Limb (tissue), 2 donors: ENCODE results near the gene POU2AF2.
A peak's percentile ranks its signal among the peaks of the same experiment; 100 is the strongest.
"Not testable (repeated sequence)": the region's sequence is repeated elsewhere in the genome, so short reads cannot be mapped to it uniquely, and the experiment has no call there.

Experiments used
- DNase-seq, 2 donors: peaks; one replicate each; pipeline ENCODE4 v3.0.0-alpha.2; 2016; ENCODE audit errors: extremely low spot score in 2 of 2

Gene POU2AF2

GRCh38 chr11:111258046-111258445 lies 12.5 kb downstream of the POU2AF2 start:
- no peak for DNase-seq

- no peak for DNase-seq
Measured at GRCh38 chr11:111259896-111260295, 14.4 kb downstream of the POU2AF2 start.

DNA sequence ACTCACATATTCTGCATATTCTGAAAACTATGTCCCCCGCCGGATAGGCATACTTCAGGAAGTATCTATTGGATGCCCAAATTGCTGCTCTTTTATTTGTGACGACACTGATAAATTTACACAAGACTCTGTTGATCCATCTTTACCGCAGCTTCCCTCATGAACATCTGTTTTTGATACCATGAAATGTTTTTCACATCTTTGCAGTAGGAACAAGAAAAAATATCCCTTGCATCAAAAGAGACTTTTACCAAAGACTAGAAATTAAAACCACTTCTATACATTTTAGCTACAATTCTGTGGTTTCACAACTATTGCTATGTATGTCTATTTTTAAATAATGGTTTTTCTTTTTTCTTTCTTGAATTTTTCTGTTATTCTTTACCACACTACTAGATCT lies 15.3 kb downstream of the POU2AF2 start:
- DNase-seq: no peak

GRCh38 chr11:111264646-111265045 lies 19.1 kb downstream of the POU2AF2 start:
- DNase-seq: no peak

GRCh38 chr11:111265421-111265820 lies 19.9 kb downstream of the POU2AF2 start:
- no peak for DNase-seq

GRCh38 chr11:111268303-111268702 lies 22.8 kb downstream of the POU2AF2 start:
- DNase-seq: not testable (repeated sequence)

DNA sequence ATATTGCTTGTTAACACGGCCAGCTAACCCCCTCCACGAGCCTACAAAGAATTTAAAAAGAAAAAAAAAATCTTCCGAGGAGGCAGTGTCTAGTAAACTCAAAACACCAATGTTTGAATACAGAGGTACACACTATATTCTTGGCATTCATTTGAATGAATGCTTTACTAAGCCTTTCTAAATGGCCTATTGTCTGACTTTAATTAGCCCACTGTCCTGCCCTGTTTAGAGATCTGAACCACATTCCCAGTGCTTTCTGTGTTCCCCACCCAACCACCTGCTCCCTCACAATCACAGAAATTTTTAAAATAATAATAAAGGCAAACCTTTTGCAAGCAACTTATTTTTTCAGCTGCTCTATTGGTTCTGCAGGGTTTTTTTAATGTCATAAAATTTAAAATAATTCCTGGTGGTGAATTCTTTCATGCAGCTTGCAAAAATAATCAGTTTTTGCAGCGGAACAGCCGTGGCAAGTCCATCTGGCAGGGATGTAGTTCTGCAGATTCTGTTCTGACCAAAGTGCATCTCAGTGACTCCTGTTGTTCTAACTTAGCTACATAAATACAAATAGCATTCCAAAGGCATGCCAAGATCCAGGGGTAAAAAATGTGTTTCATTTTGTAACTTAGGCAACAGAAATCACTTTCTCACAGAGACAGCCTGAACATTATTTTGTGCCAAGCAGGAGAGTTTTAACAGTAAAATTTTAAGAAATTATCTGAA lies 23.8 kb downstream of the POU2AF2 start:
- peak in 1 of 2 donors; percentile 77 for DNase-seq

- no peak for DNase-seq
Measured at GRCh38 chr11:111272420-111272819, 26.9 kb downstream of the POU2AF2 start.

DNA sequence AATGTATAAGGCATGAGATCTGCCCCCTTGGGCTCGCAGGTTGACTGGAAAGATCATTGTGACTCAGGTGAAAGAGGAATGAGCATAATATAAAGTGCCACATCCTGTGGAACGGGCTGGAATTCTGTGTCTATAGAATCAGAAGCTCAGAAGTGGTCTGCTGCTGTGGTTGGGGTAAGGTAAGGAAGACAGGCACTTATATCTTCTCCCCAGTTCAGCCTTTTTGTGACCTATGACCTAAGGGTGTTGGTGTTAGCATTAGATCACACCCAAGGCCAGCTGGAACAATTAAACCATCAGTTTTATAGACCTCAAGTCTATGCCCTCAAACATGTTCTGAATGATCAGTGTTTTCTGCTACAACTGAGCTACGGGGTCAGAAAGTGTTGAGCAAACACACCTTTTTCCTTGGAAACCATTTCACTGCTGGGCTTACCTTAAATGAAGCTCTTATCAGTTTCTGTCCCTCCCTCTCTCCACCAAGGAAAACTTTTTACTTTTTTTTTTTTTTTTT lies 37.1 kb downstream of the POU2AF2 start:
- DNase-seq: no peak

DNA sequence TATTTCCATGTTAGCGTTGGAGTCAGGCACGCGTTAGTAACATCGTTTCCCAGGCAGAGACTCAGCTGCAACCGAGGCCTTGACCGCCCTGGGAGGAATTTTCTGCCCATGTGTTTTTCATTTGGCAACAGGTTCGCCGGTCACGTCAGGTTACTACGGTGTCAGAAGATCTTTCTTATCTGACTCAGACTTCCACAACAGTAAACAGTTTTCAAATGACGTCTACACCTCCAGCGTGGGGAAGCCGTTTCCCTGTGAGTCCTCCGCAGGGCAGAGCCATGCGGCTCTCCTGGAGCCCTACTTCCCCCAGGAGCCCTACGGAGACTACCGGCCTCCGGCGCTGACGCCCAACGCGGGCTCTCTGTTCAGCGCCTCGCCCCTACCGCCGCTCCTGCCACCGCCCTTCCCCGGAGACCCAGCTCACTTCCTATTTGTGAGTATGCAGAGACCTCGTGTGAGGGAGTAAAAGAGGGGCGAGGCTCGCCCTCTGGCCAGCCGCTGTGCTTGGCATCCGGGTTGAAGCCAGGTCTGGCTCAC lies 38.5 kb downstream of the POU2AF2 start:
- peak in 1 of 2 donors; percentile 46 for DNase-seq

DNA sequence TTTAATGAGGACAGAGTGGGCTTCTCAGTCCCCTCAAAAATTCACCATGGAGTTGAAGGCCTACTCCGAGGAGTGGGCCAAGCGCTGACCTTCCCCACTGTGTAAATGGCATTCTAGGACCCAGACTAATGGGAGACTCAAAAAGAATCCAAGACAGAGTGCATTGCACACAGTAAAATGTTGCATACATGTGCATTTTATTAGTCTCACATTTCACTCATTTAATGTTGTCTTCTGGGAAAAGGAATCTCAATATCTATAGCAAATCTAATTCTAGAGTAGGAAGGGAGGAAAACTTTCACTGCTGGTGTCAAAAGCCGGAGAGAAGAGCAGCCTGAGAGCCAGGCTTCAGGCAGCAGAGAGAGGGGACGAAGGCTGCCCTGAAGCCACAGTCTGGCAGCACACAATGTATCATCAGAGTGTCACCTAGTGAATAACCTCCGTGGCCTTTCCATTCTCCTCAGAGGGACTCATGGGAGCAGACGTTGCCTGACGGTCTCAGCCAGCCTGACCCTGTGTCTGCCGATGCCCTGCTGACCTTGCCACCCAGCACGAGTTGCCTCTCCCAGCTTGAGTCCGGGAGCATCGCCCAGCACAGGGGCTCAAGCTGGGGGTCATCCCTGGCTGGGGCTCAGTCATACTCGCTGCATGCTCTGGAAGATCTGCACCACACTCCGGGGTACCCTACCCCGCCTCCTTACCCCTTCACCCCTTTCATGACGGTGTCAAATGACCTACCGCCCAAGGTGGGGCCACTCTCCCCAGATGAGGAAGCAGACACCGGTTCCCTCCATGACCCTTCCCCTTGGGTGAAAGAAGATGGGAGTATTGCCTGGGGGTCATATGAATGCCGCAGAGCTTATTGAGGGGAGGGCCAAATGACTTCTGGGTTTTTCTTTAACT lies 39.9 kb downstream of the POU2AF2 start:
- no peak for DNase-seq

DNA sequence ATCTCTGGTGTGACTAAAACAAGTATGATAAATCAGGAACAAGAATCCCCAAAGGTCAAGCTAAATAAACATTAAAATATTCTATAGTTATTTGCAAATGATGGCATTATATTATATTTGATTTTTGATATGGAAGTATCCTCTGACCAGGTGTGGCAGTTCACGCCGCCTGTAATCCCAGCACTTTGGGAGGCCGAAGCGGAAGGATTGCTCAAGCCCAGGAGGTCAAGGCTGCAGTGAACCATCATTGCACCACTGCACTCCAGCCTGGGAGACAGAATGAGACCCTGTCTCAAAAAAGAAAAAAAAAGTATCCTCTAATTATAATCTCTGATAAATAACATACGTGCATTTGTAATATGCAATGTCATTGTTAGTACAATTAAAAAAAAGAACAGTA lies 46.2 kb downstream of the POU2AF2 start:
- DNase-seq: no peak

DNA sequence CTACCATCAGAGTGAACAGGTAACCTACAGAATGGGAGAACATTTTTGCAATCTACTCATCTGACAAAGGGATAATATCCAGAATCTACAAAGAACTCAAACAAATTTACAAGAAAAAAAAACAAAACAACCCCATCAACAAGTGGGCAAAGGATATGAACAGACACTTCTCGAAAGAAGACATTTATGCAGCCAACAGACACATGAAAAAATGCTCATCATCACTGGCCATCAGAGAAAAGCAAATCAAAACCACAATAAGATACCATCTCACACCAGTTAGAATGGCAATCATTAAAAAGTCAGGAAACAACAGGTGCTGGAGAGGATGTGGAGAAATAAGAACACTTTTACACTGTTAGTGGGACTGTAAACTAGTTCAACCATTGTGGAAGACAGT lies 46.9 kb downstream of the POU2AF2 start:
- not testable (repeated sequence) for DNase-seq

DNA sequence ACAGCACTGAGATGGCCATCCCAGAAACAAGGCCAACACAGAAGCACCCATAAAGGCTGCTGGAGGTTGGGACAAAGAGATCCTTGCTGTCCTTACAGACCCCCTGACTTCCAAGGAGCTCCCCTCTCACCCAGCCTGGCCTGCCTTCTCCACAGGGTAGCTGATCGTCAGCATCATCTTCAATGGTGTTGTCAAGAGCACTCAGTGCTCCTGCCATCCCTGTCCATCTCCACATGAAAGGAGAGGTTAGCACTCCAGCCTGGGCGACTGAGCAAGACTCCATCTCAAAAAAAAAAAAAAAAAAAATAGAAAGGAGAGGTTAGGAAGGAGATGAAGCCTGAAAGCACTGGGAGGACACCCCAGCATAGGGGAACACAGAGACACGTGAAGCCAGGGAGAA lies 50.7 kb downstream of the POU2AF2 start:
- no peak for DNase-seq

GRCh38 chr11:111297696-111298095 lies 52.2 kb downstream of the POU2AF2 start:
- no peak for DNase-seq

- DNase-seq: no peak
Measured at GRCh38 chr11:111298413-111299100, 53.0 kb downstream of the POU2AF2 start, which contains the start of gene POU2AF3. Gene POU2AF3, plus strand, starts transcription at chr11:111298546. Its CDS starts 36 bp downstream, at chr11:111298582.

DNA sequence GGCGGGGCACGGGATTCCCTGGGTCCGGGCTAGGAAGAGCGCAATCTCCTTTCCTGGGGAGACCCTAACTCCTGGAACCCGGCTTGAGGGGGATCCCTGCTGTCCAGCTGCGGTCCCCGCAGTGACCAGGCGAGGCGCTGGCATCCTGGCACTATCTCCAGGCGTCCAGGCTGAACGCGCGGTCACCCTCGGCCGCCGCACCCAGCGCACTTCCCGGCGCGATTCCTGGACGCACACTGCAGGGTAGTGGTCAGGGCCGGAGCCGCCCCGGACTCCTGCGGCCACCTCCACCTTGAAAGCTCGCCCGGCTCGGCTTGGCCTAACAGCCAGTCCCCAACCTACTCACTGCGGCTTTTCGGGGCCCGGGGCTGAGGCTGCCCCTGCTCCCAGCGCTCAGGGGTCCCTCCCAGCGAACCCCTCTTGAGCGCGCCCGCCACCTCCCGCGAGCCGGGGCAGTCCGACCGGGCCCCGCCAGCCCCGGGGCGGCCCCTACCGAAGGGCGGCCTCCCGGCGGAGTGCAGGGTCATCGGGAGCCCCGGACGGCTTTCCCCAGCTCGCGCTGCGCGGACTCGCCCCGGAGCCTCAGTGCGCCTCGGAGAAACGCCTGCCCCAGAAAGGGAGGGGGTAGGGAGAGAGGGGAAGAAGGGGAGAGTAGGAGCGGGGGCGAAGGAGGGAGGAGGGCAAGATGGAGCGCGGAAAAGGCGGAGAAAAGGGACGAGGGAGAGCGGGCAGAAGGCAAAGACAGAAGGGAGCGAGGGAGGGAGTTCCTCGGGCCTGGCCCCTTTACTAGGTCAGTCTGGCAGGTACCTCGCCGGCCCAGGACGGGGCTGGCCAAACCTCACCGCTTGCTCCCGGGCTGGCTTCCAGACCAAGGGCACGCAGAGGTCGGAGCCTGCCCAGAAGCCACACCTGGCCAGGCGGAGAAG lies 53.8 kb downstream of the POU2AF2 start:
- DNase-seq: peak in 1 of 2 donors; percentile 79

GRCh38 chr11:111300569-111300968 lies 55.0 kb downstream of the POU2AF2 start:
- DNase-seq: no peak

GRCh38 chr11:111301004-111301841 lies 55.7 kb downstream of the POU2AF2 start:
- no peak for DNase-seq

DNA sequence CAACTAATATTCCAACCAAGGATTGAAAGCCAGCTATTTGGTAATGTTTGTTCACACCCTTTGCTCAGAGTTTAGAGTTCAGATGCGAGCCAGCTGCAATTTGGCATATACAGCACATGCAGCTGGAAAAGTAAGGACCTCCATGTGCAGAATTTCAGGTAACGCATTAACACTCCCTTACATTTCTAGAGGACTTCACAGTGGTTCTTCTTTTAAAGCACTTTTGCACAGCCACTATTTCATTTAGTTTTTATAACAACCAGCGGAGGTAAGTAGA lies 56.3 kb downstream of the POU2AF2 start:
- DNase-seq: no peak
